ENCODE data around the gene ACSF2. TPM values are rescaled to one million over a fixed set of nuclear protein-coding genes. Genes with fewer than 3 reads are reported as not detected.

Gene ACSF2
- total and polyA plus RNA-seq, 2 donors (not counting 3 experiments of a cell fraction or from before 2014, with no cell fraction given), result 33.2 to 37.2 TPM

DNA sequence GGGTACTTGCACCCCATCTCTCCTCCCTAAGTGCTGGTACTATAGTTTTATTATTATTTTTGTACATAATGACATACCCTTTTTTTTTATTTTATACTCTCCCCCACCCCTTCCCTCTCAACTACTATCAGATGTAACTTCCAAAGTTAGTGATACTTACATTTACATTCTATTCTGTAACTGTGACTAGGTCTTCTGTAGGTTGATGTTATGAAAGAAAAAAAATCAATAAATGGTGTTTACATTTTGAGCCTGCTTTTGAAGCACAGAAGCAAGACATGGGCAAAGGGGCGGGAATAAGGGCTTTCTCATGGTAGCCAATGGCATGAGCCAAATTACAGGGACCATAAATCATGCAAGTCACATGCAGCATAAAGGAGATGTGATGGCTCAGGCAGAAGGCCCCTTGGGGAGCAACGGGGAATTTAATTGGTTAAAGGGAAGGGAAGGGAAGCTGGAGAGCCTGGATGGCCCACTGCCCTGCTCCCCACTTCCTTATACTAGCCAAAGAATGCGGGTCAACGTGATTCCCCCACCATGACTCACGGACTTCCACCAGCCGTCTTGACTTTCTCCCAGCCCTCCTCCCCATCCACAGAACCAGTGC lies 2.4 kb upstream of the ACSF2 start:
- H3K4me3 ChIP-seq (replicated peaks in 1 of 3; ENCODE audit: insufficient read depth in 1 of 3, low read depth in 1 of 3, low read length in 3 of 3), result no peak overlapping the region
- BruUV-seq (replicated peaks), result no TSS peak
- FAIRE-seq, result peak; percentile 88
- H3K4me1 ChIP-seq (ENCODE audit: control insufficient read depth, extremely low read depth, insufficient read depth, low read length), result peaks cover 41% of the 10 kb centered on the region
- no peak overlapping the region for H3K9ac ChIP-seq (replicated peaks; ENCODE audit: extremely low read depth, insufficient read depth, low read length)
- TF ChIP-seq POLR2A (IDR thresholded peaks at IDR 0.05; ENCODE audit: low read depth, low read length) (no peak), MAX (IDR thresholded peaks at IDR 0.05; ENCODE audit: insufficient read depth, insufficient read length) (no peak), JUN (IDR thresholded peaks at IDR 0.05; ENCODE audit: borderline replicate concordance, insufficient read depth, insufficient read length, low read depth) (peak; percentile 37), CTCF (IDR thresholded peaks at IDR 0.05; ENCODE audit: extremely low read depth in 1 of 2, insufficient read depth in 1 of 2, low read depth in 1 of 2, low read length in 2 of 2) (no peak), FOS (IDR thresholded peaks at IDR 0.05; ENCODE audit: borderline replicate concordance, insufficient read depth, low read length) (peak; percentile 60)
- no peaks in the 10 kb centered on the region for H3K9me3 ChIP-seq (replicated peaks; ENCODE audit: control insufficient read depth, insufficient read depth, low read length)
- dilution Hi-C loops (cut with MboI; ENCODE audit: extremely low pct_ligation_motif_present, low sequenced_read_pairs), result no loop called here
- DNase-seq (ENCODE audit: low read depth, low spot score), result peak; percentile 83
- peak overlapping the region; percentile 61 for H2AFZ ChIP-seq (ENCODE audit: low read depth, low read length)
- no peaks in the 10 kb centered on the region for H3K9me1 ChIP-seq (replicated peaks; ENCODE audit: control insufficient read depth, extremely low read depth, insufficient read depth, low read length)
- no peaks in the 10 kb centered on the region for H3K36me3 ChIP-seq (ENCODE audit: control insufficient read depth in 2 of 2, extremely low read depth in 1 of 2, insufficient read depth in 2 of 2, low read length in 2 of 2)
- POLR2A ChIA-PET, result interaction anchor here (0.6 kb wide), 1 partner anchor 12 kb away, joined by 3 read pairs; no protein-coding TSS in a partner anchor
- H4K20me1 ChIP-seq (replicated peaks; ENCODE audit: control insufficient read depth, extremely low read depth, insufficient read depth, low read length), result no peaks in the 10 kb centered on the region
- intact Hi-C loops (cut with micrococcal nuclease), result no loop called here
- H3K4me2 ChIP-seq (ENCODE audit: insufficient read depth, low read length), result peak overlapping the region; percentile 60
- CTCF ChIA-PET, result interaction anchor here (0.6 to 1.5 kb wide), 2 partner anchors 11 to 27 kb away, joined by 3 to 5 read pairs; partner anchors contain the start of gene LRRC59
- H3K79me2 ChIP-seq (ENCODE audit: control insufficient read depth, insufficient read depth, low read length), result no peaks in the 10 kb centered on the region
- H3K27ac ChIP-seq (ENCODE audit: insufficient read depth, low read depth, low read length), result peak overlapping the region; percentile 43
- no peaks in the 10 kb centered on the region for H3K27me3 ChIP-seq (ENCODE audit: control insufficient read depth in 2 of 2, insufficient read depth in 2 of 2, low read length in 2 of 2)

Measured in endothelial cell of umbilical vein (primary cell).